ENCODE data around the gene PINLYP.
"Not testable (repeated sequence)": the region's sequence is repeated elsewhere in the genome, so short reads cannot be mapped to it uniquely, and the experiment has no call there.

Gene PINLYP

DNA sequence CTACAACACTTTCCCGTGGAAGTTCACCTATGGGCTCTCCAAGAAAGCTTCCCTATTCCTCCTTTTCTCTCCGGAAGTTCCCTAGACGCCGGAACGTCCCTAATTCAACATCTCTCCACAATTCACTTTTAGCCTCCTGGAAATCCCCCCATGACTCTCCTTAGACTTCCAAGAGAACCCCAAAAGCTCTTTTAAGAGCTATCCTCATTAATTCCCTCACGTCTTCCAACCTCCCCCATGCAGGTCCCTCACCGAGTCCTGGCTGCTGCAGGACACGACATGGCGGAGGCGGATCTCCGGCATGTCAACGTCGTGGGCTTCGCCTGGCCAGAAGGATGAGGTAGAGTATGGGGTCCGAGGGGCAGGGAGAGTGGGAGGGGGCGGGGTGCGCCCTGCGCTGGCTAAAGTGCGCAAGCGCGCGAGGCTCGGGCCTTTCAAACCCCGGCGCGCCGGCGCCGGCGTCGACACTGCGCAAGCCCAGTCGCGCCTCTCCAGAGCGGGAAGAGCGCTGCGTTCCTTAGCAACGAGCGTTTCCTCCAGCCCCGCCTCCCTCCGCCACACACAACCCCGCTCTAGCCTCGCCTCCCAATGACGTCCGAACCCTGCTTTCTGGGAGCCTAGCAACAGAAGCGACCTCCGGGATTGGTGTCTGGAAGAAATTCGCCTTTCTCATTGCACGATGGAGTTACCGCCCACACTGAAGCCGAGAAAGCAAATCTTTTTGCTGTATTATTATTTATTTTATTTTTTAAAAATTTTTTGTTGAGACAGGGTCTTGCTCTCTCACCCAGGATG, at the start of gene PINLYP, which contains the start of gene XRCC1:
PINLYP (plus strand) TSS at position 646 of the 795 bp plus-strand sequence. CDS start 1,391 bp downstream, outside the sequence.
XRCC1 (minus strand) TSS at position 372 of the 795 bp plus-strand sequence; CDS start at position 303, 69 bp downstream.
- DNase-seq (ENCODE audit: low read depth in 2 of 2), result peak; percentile 88 to 97

DNA sequence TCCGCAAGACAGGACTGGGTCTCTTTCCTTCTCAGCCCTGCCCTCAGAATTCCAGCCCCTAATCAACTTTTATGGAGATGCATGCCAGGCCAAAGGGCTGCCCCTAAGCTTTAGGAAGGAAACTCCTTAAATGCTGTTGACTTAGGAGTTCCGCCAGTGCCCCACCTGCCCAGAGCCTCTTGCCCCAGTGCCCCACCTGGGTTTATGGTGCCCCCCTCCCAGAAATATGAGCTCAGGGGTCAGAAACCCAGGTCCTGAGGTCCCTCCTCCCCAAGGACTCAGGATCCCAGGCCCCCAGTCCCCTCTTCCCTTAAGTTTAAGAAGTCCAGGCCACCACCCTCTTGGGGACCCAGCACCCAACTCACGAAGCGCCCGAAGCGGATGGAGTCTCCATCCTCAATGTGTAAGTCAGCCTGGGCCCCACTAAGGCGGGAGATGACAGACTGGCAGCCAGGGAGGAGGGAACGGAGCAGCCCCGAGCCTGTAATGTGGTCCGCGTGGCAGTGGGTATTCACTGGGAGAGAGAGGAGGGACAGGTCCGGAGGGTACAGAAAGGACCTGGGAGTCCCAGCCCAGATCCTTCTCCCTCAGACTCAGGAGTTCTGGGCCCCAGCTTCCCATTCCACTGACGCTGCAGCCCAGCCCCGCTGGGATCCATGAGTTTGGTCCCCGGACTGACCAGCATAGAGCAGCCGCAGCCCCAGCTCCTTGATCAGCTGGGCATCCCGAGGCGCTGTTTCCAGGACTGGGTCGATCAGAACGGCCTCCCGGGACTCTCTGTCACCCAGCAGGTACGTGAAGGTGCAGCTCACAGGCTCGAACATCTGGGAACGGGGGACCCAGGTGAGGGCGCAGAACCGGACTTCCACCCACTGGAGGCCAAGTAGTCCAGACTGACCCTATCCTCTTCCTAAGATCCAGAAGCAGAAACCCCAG, 49.5 kb upstream of the PINLYP start:
- no peak for DNase-seq (ENCODE audit: low read depth in 2 of 2)

DNA sequence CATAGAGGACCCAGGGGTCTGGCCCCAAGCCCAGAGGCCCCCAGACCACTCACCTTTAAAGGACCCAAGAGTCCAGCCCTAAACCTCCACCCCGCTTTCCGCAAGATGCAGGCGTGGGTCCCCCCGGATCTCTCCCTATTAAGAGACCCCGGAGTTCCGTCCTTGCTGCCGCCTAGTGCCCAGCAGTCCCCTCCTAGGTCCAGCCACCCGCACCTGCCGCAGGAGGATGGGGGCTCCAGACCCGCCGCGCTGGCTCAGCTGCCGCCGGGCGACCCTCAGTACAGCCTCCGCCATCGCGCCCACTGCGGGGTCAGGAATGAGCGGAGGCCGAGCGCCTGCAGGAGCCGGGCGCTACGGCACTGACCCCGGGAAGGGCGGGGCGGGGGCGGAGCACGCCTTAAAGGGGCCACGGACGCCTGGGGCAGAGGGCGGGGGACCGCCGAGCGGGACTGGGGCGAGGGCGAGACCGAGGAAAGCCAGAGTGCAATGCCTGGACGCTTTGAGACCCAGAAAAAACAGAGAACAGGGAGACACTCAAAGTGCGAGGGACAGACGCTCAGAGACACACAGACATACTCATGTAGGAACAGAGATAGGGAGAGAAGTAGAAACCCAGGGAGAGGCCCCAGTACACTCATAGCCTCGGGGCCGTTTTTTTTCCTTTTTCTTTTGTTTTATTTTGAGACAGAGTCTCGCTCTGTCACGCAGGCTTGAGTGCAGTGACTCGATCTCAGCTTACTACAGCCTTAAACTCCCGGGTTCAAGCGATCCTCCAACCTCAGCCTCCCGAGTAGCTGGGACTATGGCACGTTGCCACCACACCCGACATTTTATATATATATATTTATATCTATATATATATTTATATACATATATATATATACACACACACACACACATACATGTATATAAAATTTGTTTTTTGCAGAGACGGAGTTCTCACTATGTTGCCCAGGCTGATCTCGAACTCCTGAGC, 48.4 kb upstream of the PINLYP start, which contains the start of gene ETHE1:
ETHE1 (minus strand) TSS at position 318 of the 976 bp plus-strand sequence; CDS start at position 294, 24 bp downstream.
- DNase-seq (ENCODE audit: low read depth in 2 of 2), result peak; percentile 55 to 80

DNA sequence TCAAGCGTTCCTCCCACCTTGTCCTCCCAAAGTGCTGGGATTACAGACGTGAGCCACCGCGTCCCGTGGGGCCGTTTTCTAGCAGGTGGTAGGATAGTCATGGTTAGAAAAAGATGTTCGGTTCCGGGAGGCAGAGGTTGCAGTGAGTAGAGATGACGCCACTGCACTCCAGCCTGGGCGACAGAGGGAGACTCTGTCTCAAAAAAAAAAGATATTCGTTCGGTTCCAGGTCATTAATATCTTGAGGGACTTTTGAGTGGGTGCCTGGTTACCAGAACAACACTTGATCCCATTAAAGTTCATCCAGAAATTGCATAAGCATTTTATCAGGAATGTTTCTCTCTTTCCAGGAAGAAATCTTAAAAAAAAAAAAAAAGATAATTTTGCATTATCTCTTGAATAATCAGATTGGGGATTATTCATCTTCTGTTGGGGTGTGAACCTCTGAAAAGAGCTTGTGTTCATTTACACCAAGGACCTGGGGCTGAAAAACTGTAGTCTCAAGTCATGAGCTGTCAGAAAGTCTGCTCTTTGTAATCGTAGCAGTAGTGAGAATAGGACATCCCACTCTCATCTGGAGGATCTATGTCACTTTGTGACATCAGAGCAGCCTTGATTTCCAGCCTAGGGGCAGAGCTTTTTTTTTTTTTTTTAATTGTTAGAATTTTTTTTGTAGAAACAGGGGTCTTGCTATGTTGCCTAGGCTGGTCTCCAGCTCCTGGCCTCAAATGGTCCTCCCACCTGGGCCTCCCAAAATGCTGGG, 47.6 kb upstream of the PINLYP start:
- DNase-seq (ENCODE audit: low read depth in 2 of 2), result no peak

DNA sequence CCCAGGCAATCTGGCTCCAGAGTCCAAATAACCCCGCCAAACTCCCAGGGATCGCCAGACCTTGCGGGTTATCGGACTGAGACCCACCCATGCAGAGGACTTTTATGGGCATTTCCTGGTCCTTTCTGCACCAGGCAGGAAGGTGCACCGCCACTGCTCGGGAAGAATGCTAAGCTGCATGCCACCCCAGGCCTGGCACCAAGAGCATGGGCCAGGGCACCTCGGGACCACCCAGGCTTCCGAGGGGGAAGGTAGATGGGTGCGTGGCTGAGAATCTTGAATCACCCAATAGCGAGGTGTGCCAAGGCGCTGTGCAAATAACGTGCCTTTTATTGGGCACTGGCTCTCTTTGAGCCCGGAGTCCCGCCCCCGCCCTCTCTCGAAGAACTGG, 43.0 kb upstream of the PINLYP start:
- DNase-seq (ENCODE audit: low read depth in 2 of 2), result no peak

DNA sequence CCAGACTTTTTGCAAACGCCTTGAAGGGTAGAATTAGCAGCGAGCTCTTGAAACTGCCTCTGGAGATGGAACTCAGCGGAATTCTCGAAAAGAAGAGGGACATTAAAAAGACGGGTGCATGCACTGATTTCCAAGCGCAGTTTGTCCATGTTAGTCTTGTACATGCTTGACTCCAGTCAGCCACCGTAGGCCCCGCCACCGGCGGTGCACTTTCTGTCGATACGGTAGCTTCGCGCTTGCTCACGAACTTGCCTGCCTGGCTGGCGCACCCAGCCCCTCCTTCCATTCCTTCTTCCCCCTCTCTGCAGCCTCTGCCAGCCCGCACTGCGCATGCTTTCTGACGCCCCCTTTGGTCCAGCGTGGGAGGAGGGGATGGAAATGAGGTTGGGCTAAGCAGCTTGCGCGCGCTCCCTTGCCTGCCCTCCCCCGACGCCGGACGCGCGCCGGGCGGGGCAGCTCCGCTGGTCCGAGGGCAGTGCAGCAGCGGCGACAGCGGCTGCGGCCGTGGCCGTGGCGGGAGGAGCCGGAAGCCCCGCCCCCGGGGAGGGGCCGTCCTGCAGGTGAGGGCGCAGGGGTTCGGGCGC, 42.5 kb upstream of the PINLYP start, which contains the start of gene ZNF575:
ZNF575 (plus strand) TSS at position 227 of the 584 bp plus-strand sequence. CDS start 1,235 bp downstream, outside the sequence.
- DNase-seq (ENCODE audit: low read depth in 2 of 2), result peak; percentile 78 to 85

DNA sequence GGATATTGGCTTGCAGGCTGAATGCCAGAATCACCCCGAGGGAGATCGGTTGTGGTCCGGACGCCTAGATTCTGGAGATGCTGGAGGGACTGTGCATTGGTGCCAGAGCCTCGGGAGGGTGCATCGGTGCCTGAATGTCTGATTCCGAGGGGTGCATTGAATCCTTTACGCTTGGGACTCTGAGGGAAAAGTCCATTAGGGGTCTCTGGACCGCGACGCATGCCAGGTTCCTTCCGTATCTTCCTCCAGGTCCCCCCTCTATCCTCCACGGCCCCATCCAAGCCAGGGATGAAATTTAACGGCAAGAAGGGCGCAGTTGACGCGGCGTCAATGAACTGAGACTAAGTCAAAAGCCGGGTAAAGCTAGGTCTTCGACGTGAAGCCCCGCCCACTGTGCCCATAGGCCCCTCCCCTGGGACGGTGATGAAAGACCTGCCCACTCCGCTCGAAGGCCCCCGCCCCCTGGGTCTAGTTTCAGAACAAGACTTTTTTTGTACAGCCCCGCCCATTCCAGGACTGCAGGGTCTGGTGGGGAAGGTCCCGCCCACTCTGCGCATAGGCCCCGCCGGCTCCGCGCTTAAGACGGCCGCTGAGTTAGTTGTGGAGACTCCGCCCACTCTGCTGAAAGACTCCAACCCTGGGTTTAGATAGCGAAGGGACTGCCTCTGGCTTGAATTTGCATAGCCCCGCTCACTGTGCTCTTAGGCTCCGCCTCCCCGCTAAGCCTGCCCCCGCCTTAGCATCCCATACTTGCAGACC, 41.9 kb upstream of the PINLYP start:
- peak; percentile 75 to 94 for DNase-seq (ENCODE audit: low read depth in 2 of 2)

DNA sequence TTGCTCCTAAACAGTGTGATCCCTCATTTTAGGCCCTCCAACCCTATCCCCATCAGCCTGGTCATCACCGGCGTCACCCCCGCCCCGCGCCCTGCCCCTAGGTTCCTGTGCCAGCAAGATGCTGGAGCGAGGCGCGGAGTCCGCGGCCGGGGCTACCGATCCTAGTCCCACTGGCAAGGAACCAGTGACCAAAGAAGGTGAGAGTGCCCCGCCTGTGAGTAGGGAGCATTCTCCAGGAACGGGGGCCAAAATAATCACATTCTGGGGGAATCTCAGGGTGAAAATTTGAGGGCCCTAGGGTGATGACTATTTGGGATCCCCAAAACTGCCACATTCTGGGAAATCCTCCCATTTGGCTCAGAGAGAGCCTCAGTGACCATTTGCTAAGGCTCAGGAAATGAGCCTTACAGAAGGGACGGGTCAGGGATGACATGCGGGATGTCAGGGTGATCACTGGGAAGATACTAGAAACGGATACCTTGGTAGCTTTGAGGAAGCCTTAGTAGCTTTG, 41.2 kb upstream of the PINLYP start:
- DNase-seq (ENCODE audit: low read depth in 2 of 2), result no peak

DNA sequence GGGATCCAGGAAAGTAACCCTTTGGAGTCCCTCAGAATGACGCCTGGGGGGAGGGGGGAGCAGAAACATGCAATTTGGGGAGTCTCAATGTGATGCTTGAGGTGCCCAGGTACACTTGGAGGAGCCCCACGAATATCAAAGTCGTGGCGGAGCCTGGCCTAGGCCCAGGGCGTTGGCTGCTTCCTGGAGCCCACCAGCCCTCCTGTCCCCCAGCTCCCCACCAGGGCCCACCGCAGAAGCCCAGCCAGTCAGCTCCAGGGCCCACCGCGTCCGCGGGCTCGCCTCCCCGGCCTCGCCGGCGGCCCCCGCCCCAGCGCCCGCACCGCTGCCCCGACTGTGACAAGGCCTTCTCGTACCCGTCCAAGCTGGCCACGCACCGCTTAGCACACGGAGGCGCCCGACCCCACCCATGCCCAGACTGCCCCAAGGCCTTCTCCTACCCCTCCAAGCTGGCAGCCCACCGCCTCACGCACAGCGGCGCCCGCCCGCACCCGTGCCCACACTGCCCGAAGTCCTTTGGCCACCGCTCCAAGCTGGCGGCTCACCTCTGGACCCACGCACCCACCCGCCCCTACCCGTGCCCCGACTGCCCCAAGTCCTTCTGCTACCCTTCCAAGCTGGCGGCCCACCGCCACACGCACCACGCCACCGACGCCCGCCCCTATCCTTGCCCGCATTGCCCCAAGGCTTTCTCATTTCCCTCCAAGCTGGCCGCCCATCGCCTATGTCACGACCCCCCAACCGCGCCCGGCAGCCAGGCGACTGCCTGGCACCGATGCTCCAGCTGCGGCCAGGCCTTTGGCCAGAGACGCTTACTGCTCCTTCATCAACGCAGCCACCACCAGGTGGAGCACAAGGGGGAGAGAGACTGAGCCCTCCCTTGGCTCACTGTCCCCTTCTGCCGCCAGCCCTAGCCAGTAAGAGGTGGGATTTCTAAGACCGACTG, 40.5 kb upstream of the PINLYP start:
- DNase-seq (ENCODE audit: low read depth in 2 of 2), result no peak

DNA sequence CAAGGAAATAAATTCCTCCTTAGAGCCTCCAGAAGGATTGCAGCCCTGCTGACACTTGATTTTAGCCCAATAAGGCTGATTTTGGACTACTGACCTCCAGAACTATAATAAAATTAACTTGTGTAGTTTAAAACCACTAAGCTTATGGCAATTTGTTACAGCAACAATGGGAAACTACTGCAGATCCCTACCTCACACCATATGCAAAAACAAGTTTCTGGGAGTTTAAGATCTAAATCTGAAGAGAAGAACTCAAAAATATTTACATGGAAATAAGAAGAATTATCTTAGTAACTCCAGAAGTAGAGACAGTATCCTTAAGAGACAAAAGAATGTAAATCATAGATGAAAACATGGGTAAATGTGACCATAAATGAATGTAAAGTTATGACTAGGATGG, 36.7 kb upstream of the PINLYP start:
- DNase-seq (ENCODE audit: low read depth in 2 of 2), result no peak

DNA sequence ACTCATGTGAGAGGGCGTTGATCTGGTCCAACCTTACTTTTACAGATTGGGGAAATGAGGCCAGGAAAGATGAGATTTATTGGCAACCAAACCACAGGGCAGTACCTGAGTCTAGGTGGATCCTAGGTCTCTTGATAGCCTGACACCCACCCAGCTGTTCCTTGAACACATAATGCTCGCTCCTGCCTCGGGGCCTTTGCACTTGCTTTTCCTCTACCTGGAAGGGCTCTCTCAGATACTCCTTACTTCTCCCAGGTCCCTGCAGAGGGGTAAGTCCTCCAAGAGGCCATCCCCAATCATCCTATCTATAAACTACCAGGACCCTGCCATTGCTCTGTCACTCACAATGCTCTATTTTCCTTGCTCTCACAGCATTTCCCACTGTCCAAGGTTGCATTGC, 35.2 kb upstream of the PINLYP start:
- no peak for DNase-seq (ENCODE audit: low read depth in 2 of 2)

DNA sequence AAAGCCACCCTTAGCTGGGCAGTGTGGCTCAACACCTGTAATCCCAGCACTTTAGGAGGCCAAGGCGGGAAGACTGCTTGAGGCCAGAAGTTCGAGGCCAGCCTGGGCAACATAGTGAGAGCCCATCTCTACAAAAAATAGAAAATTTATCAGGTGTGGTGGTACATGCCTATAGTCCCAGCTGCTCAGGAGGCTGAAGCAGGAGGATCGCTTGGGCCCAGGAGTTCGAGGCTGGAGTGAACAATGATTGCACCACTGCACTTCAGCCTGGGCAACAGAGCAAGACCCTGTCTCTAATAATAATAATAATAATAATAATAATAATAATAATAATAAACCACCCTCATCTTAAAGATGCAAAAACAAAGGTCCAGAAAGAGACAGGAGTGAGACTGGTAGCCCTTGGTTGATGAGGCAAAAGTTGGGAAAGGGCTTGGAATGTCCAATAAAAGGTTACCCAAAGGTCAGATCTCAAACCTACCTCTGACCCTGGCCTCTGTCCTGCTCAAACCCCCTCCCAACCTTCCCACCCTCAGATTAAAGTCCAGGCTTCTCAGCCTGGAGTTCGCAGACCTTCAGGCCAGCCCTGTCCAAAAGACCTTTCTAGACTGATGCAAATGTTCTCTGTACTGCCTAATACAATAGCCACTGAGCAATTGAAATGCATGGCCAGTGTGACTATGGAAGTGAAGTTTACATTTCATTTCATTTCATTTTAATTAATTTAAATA, 33.5 kb upstream of the PINLYP start:
- no peak for DNase-seq (ENCODE audit: low read depth in 2 of 2)

DNA sequence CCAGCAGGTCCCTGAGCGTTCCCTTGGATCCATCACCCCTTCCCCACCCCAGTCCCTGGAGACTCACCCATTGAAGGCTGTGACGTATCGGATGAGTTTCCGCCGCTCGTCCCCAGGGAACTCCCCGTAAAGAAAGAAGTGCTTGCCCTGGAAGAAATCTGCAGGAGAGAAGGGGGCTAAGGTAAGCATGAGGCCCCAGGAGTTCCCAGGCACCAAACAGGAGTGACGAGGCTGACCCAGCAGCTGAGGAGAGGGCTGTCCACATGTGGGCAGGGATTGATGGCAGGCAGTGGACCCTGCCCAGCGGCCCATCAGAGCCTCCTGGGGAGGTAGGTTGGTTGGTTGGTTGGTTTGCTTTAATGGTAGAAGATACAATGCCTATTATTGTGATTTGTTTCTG, 31.5 kb upstream of the PINLYP start:
- DNase-seq (ENCODE audit: low read depth in 2 of 2), result no peak

DNA sequence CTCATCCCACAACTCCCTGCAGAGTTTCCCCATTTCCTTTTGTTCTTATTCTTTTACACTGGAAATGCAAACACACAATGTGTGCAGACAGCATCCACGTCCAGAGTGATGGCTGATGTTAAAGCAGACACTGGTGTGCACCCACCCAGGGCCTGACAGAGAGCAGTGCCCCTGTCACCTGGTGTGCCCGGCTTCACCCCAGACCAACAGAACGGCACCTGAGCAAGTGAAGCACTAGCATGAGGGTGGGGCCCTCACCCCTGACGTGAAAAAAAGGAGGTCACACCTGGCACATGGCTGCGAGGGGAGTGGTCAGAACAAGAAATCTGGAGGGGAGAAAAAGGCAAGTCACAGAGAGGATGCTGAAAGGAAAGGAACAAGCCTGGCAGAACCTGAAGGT, 30.3 kb upstream of the PINLYP start:
- no peak for DNase-seq (ENCODE audit: low read depth in 2 of 2)

DNA sequence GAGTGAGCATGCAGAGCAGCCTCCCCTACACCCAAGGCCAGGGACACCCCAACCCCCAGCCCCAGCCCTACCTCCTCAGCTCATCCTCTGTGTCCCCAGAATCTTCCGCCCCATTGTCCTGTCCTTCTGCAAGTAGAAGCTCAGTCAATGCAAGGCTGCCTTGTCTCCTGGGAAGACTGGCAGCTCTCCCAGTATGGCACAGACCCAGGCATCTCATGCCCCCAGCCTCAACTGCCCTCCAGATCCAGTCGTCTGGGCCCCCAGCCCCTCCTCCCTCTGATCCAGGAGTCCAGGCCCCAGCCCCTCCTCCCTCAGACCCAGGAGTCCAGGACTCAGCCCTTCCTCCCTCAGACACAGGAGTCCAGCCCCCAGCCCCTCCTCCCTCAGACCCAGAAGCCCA, 29.6 kb upstream of the PINLYP start:
- DNase-seq (ENCODE audit: low read depth in 2 of 2), result no peak

DNA sequence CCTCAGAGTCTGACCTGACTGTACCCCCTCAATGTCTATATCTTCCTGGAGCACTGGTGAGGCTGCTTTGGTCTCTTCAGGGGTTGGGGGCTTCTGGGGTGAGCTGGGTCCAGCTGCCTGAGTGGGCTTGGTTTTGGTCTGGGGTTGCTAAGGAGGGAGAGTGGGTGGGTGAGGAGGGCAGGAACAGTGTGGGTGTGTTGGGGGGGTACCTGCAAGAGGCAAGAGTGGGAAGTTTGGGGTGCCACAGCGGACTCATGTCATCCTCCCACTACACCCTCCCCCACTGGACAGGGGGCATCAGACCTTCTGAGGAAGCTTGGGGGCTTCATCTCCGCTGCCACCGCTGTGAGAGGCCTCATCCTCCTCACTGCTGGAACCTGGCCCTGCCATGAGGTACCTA, 29.0 kb upstream of the PINLYP start:
- no peak for DNase-seq (ENCODE audit: low read depth in 2 of 2)

DNA sequence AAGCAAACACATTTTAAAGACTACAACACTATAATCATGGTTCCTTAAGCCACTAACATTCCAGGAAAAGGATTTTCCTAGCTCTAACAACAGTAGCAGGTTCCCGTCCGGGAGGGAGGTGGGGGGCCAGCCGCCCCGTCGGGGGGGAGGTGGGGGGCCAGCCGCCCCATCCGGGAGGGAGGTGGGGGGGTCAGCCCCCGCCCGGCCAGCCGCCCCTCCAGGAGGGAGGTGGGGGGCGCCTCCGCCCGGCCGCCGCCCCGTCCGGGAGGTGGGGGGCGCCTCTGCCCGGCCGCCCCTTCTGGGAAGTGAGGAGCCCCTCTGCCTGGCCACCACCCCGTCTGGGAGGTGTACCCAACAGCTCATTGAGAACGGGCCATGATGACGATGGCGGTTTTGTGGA, 27.7 kb upstream of the PINLYP start:
- not testable (repeated sequence) for DNase-seq (ENCODE audit: low read depth in 2 of 2)
